Left forelimb (tissue), 1 donor: ENCODE measurements around the gene PRDM16.
A peak's percentile ranks its signal among the peaks of the same experiment; 100 is the strongest.

Experiments used
- DNase-seq: peaks from one replicate; pipeline ENCODE4 v3.0.0-alpha.2; 2018; ENCODE audit warnings: low spot score

The PRDM16 gene

DNA sequence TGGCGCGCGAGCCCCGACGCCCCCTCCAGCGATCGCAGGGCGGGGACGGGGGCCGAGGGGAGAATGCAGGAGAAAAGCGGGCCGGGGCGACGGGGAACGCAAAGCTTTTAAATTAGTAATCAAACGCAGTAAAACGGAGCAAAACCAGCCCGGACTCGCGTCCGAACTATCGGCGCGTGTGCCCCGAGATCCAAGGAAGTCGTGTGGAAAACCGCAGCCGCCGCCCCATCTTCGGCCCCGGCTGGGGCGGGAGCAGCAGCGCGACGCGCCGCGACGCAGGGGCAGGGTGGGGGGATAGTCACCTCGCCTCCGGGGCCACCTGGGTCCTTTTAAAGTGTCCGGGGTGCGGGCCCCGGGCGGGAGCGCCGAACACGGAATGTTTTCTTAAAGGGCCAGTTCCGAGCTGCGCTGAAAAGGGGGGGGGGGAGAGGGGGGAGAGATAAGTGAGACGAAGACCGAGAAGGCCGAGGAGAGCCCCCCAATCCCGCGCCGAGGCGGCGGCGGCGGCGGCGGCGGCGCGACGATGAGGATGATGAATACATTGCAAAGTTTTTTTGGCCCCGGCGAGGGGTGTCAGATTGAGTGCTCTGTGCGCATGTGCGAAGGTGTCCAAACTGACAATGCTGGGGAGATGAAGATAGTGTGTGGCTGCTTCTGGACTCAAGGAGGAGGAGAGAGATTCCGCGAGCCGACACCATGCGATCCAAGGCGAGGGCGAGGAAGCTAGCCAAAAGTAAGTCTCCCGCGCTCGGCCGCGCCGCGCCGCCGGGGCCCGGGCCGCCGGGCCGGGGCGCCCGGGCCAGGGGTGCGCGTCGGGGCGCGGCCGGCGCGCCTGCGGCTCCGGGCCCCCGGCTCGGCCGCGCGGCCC is at the start of gene PRDM16:
PRDM16 (plus strand) TSS at position 640 of the 868 bp plus-strand sequence; CDS start at position 697, 57 bp downstream.
- no peak for DNase-seq

DNA sequence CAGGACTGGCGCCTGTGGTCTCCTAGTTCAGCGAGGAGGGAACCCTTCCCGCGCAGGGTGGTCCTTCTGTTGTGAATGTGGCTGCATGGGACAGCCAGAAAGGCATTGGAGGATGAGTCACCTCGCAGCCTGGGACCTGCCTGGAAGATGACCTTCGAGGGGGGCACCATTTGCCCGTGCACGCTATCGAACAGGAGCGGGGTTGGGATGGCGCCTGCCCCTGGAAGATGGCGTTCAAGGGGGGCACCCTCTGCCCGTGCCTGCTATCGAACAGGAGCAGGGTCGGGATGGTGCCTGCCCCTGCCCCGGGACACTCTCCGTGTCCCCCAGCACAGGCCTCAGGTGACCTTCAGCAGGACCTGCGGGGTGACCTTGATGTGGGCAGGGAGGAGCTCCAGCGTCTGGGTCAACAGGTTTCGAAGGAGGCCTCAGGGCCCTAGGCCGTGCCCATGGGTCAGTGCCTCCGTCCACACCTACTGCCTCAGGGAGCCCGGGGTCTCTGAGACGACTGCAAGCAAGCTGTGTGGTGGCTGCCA is 49.4 kb upstream of the PRDM16 start:
- peak; percentile 58 for DNase-seq

DNA sequence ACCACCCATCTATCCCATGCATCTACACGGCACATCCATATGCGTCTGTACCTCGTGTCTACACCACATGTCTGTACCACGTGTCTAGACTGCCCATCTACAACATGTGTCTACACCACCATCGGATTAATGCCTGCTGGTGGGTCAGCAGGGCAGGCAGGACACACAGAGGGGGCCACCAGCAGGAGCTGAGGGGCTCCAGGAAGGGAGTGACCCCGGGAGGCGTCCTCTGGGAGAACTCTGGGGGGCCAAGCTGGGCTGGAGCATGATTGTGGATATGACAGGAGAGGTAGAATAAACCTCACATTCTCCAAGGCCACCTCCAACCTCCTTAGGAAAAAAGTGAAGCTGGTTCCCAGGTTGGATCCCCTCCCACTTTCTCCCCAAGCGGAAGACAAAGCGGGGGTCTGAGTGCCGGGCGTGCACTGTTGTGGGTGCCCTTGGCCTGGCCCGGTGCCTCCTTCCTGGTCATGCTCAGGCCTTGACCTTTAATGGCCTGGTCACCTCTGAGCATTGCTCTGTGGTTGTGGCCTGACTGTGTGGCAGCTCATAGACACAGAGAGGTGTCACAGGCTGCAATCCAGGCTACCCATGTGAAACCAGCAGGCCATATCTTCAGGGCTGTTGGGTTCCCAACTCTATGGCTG is 48.6 kb upstream of the PRDM16 start:
- peak; percentile 40 for DNase-seq

DNA sequence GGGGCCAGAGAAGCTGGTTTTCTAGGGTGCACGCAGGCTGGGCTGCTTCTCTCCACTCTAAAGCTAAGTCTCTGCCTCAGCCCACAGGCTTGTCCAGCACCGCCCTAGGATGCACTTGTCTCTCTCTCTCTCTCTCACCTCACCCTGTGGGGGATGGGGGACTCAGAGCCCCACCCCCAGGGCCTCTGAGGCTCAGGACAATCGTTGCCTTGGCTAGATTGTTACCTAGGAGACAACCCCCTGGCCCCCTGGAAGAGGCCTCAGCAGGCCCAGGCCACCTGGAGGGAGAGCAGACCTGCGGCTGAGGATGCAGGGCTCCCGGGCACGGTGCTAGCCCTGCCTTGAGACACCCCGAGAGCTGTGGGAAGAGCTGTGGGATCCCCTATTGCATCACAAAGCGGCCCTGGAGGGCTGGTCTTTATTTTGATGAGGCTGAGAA is 47.8 kb upstream of the PRDM16 start, which contains the start of gene ACTRT2:
ACTRT2 (plus strand) TSS at position 235 of the 439 bp plus-strand sequence. CDS start 220 bp downstream, outside the sequence.
- DNase-seq = no peak

DNA sequence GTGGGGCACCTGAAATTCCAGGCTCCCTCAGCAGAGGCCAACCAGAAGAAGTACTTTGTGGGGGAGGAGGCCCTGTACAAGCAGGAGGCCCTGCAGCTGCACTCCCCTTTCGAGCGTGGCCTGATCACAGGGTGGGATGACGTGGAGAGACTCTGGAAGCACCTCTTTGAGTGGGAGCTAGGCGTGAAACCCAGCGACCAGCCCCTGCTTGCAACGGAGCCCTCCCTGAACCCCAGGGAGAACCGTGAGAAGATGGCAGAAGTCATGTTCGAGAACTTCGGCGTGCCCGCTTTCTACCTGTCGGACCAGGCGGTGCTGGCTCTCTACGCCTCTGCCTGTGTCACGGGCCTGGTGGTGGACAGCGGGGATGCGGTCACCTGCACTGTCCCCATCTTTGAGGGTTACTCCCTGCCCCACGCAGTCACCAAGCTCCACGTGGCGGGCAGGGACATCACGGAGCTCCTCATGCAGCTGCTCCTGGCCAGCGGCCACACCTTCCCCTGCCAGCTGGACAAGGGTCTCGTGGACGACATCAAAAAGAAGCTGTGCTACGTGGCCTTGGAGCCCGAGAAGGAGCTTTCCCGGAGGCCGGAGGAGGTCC is 47.1 kb upstream of the PRDM16 start:
- no peak for DNase-seq

DNA sequence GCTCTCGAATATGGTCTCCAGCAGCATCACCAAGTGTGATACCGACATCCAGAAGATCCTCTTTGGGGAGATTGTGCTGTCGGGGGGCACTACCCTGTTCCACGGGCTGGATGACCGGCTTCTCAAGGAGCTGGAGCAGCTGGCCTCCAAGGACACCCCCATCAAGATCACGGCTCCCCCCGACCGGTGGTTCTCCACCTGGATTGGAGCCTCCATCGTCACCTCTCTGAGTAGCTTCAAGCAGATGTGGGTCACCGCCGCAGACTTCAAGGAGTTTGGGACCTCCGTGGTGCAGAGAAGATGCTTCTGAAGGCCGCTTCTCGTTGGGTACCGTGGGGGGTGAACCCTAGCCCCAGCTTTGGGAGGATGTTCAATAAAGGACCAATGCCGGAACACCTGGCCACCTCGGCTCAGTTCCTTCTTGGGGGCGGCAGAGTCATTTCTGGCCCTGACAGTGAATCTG is 46.5 kb upstream of the PRDM16 start:
- no peak for DNase-seq

DNA sequence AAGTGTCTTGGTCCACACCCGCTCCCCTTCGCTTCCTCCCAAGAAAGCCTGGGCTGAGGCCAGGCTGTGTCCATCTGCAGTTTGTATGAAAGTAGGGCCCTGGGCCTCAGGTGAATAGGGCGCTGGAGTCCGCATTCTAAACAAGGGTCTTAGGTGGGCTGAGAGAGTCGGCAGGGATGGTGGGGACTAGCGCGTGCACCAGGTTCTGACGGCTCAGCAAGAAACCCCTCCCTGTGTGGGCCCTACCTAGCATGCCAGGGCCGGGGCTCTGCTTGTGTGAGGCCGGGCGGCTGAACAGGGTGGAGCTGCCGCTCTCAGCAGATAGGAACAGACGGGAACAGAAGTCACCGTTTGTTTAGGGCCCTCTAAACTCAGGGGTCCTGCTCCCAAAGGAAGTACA is 46.0 kb upstream of the PRDM16 start:
- DNase-seq = no peak

DNA sequence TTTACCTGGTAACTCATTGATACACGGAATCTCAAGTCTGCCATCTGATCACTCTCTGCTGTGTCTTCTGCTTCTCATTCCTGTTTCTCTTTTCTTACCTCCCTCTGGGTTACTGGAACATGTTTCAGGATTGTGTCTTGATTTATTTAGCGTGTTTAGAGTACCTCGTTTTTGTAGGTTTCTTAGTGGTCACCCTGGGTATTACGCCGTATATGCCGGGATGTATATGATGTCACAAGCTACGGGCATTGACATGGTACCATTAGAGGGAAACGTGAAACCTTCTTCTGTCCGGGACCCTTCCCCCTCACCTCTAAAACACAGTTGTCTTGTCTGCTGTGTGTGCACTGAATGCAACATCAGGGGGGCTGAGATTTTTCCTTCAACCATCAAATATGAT is 45.0 kb upstream of the PRDM16 start:
- peak; percentile 52 for DNase-seq

DNA sequence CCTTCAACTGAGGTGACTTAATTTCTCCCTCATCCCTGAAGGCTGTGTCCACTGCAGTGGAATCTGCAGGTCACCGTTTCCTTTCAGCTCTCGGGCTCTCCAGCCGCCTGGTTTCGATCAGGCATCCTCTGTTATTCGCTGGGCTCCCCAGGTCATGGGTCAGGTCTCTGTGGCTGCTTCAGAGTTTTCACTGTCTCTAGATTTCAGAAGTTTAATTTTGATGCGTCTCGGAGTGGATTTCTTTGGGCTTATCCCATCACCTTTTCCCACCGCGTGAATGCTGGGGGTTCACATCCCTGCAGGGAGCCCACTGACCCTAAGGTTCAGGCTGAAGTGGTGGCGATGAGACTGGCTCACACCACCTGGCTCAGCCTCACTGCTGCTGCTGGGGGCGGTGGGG is 44.4 kb upstream of the PRDM16 start:
- peak; percentile 15 for DNase-seq

DNA sequence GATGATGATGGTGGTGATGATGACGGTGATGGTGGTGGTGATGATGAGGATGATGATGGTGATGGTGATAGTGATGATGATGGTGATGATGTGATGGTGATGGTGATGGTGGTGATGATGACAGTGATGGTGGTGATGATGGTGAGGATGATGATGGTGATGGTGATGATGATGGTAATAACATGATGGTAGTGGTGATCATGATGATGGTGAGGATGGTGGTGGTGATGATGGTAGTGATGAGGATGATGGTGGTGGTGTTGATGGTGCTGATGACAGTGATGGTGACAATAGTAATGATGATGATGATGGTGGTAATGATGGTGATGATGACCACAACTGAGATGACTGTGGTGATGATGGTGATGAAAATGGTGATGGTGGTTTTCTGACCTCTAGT is 42.9 kb upstream of the PRDM16 start:
- no peak for DNase-seq

DNA sequence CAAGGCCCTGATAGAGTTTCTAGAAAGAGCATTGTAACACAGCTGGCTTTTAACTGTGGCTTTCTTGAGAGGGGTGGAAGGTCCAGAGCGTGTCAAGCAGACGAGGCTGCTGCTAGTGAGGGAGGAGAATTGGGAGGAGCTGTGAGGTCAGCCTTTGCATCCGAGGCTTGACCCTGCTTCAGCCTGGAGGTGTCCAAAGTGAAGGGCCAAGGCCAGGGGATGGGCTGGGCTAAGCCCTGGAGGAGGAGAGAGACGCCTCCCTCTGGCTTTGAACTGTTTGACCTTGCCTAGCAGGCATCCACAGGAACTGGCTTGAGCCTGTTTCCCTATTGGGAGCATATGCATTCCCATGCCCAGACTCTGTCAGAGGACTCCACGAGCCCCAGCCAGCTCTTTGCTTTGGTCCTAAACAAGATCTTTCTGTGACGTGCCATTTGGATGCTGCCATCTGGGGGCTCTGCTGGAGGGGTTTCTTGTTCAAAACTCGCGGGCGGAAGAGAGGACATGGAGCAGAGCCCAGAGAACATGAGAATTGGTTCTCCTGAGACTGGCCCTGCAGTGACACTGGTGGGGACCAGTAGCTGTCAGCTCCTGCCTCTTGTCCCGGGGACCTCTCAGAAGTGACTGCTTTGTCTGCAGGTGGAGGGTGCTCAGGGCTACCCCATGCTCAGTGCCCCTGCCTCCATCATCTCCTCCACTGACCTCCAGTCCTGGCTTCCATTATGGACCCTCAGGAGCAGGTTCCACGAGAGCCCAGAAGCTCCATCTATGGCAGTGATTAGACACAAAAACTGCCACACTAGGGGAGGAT is 42.2 kb upstream of the PRDM16 start:
- peak; percentile 57 for DNase-seq

DNA sequence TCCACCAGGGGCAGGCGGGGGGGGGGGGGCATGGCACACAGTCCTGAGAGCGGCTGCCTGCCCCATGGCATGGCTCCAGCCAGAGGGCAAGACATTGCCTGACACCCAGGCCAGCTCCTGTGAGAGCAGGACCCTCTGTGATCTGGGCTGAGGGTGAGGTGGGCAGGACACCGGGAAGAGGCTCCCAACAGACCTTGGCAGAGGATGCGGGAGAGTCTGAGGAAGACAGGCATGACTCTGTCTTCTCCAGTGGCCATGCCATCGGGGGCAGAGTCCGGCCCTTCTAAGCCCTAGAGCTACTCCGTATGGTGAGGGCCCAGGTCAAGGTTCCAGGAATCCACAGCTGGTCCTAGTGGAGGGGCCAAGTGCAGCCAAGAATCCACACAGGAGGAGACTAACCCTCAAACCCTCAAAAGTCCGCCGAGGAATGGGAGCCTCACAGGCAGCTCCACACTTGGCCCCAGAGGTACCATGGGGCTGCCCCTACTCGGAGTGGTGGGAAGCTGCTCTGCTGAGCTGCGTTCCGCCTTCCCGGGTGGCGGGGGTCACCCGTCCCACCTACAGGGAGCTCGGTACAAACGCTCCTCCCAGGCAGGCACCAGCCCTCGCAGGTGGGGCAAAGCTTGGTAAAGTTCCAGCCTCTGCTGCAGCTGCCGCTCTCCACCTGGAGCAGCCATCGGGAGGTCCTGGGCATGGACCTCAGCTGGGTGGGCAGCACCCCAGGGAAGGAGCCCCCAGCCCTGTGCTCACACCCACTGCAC is 41.2 kb upstream of the PRDM16 start:
- peak; percentile 62 for DNase-seq

DNA sequence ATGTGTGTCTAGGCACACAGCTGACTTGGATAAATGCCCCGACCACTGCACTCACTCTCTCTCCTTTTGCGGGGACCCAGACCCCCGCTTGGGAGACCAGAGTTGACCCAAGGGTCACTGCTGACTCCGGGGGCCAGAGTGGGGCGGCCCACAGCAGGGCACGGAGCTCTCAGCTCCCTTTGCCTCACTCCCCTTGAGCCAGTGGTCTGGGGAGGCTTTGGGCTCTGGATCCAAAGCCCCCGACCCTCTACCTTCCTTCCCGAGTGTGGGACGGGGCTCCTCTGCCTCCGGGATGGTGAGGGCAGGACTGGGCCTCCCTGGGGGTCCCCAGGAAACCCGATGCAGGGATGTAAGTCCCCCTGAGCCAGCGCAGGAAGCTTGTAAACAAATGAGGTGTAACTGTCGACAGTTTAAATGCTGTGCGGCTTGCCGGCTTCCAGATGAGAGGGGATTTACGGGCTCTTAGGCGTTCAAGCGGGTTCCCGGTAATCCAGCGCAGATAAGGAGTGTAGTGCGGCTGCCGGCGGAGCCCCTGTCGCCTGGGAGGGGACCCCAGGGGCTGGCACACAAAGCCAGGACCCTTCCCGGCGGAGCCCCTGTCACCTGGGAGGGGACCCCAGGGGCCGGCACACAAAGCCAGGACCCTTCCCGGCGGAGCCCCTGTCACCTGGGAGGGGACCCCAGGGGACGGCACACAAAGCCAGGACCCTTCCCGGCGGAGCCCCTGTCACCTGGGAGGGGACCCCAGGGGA is 40.3 kb upstream of the PRDM16 start:
- DNase-seq = peak; percentile 42

DNA sequence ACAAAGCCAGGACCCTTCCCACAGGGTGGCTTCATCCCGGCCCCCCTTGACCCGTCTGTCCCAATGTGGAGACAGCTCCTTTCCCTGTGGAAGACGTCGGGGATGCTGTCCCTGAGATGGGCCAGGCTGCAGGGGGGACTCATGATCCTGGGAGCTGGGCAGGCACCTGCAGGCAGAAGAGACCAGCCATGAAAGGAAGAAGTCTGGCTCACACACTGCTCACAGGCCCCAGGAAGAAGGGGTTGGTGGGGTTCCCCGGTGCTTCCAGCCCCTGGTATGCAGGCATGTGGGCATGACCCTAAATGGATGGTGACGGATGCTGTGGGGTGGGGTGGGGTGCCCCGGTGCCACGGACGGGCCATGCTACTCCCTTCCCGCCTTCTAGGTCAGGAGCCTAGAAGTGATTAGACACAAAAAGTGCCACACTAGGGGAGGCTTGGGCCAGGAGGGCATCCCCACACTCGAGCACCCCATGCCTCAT is 39.5 kb upstream of the PRDM16 start:
- DNase-seq = peak; percentile 61

DNA sequence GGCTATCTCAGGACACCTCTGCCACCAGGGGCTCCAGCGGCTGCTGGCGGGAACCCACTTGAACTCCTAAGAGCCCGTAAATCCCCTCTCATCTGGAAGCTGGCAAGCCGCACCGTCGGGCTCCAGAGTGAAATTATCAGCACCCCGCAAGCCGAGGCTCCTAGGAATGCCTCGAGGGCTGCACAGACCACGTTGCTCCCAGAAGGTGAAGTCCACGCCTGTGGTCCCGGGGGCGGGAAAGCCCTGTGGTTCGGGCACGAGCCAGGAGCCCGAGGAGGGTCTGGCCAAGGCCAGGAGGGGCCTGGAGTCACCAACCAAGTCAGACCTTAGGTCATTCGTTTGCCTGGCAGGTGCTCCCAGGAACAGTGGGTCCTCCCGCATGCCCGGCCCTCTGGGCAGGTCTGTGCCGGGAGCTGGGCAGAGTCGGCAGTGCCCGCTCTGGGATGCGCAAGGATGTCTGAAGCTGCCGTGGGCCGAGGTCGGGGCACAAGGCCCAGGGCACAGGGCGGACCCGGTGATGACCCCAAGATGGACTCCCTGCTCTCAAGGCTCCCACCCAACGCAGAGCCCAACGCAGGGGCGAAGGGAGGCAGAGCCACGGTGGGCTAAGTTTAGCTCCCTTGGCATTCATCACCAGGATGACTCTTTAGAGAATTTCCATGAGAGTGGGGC is 38.9 kb upstream of the PRDM16 start:
- peak; percentile 60 for DNase-seq

DNA sequence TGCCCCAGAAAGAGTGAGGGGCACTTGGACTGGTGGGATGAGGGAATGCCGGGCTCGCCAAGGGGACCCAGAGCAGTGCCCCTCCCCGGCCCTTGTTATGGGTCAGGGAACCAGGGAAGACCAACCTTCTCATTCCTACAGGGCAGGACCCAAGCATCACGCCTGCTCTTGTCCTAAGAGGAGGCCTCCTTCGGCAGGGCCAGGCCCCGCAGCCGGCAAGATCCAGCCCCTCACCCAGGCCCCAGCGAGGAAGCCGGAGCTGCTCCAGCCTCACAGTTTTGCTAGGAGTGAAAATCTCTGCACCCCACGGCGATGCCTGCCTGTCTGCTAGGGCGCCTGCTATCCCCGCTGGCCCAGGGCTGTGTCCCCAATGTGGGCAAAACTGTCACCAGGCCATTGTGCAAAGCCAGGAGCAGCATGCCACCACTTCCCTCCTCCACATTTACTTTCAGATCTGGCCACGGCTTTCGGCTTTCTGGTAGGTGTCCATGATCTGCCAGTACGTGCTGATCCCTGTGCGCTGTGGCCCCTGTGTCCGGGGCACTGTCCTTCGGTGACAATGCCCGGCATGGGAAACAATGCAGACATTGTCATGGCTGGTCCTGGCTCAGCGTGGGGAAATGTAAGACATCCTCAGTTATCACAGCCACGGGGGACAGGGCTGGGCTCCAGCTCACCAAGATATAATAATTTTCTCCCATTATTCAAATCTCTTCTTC is 38.2 kb upstream of the PRDM16 start:
- peak; percentile 60 for DNase-seq

DNA sequence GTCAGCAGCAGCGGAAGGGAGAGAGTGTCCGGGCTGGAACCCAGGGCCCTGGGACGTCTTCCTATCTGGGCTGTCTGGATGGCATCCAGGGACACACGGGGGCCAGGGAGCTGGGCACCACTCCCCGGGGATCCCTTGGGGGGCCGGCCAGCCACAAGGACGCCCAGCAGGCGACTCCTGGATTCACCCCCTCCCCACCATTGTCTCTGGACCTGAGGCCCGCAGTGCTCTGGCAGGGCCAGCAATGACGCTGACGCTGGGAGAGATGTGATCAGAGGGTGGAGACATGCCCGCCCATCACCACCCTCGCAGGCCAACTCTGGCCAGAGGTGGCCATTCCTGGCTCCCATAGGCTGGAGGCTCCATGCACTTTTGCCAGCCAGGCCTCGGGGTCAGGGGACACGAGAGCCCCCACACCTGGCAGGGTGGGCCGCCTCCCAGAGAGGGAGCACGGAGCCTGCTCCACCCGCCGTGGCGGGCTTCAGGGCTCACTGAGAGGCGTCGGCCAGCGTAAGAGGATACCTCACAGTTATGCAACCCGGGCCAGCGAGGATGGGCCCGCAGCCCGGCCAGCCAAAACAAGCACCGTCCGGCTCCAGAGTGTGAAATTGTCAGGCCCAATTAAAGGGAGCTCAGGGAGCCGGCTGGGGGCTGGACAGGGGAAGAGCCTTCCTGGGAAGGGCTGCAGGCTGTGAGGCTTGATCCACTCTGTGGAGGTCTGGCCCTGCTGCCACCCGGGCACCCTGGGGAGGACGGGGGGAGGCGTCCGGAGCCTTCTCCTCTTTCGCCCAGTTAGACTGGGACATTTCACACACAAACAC is 37.4 kb upstream of the PRDM16 start:
- DNase-seq = peak; percentile 64
